ENCODE results near the gene DUSP9.
"Not testable (repeated sequence)": the region's sequence is repeated elsewhere in the genome, so short reads cannot be mapped to it uniquely, and the experiment has no call there.

DUSP9 gene

DNA sequence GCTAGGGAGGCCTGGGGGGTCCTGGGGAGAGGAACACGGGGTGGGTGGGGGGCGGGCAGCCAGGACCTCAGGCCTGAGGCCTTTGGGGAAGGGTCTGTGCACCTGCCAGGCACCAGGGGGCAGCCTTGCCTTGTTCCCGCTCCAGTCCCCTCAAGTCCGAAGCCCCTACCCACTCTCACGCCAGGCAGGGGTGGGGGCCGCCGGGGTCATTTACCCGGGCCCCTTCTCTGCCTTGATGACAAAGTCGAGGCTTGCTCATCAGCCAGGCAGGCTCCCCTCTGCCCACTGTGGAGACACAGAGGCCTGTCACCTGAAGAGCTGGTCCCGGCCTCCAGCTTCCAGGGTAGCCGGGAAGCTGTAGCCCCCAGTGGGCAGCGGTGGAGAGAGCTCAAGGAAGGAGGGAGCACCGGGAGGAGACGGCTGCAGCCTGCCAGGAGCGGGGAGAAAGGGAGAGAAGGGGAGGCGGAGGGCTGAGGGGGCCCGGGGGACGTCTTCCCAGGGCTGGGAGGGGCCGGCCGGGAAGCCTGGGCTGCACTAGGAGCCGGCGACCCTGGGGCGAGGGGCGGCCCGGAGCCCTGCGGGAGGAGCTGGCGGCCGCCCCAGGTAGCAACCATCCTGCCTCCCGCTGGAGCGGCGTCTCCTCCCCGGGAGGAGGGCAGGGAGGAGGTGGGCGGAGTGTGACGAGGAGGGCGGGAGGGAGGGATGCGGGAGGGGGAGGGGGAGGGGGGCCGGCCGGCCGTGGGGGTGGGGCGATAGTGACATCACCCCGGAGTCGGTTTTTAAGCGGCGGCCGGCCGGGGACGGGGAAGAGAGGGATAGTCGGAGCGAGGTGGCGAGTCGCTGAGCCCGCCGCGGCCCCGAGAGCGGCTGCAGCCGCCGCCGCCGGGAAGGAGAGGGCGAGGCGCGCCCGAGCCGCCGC is 40.4 kb downstream of the DUSP9 start, which contains the start of gene SLC6A8:
Gene SLC6A8, plus strand, starts transcription at position 806 of the 919 bp plus-strand sequence. CDS start 649 bp downstream, outside the sequence.
- in situ Hi-C loops (cut with MboI; ENCODE audit: low sequenced_read_pairs), result no loop called here
- DNase-seq (ENCODE audit: low spot score in 2 of 2), result peak; percentile 81 to 93
- Histone ChIP-seq H3K36me3 (replicated peaks) (peaks cover 27% of the 10 kb centered on the region), H3K4me3 (peak within 1 kb of the TSS; percentile 50), H3K9me3 (peaks cover 9% of the 10 kb centered on the region), H3K27me3 (ENCODE audit: low read depth) (no peaks in the 10 kb centered on the region), H3K4me1 (peaks cover 46% of the 10 kb centered on the region)

DNA sequence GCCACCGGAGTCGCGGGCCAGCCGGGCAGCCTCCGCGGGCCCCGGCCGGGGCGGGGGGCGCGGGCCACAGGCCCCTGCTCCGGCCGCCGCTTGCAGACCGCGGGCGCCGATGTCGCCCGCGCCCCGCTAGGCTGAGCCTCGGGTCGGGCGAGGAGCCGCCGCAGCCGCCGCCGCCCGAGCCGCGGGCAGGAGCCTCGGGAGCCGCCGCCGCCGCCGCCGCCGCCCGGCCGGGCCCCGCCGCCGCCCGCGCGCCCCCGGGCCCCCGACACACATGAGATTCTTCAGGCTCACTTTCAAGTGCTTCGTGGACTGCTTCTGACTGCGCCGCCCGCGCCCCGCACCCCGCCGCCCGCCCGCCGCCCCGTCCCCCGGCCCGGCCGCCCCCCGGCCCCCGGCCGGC is 41.1 kb downstream of the DUSP9 start:
- H3K4me3 ChIP-seq, result no peak overlapping the region
- in situ Hi-C loops (cut with MboI; ENCODE audit: low sequenced_read_pairs), result no loop called here
- H3K27me3 ChIP-seq (ENCODE audit: low read depth), result no peaks in the 10 kb centered on the region
- no peak for DNase-seq (ENCODE audit: low spot score in 2 of 2)
- peaks cover 9% of the 10 kb centered on the region for H3K9me3 ChIP-seq
- H3K4me1 ChIP-seq, result peaks cover 41% of the 10 kb centered on the region
- peaks cover 32% of the 10 kb centered on the region for H3K36me3 ChIP-seq (replicated peaks)

DNA sequence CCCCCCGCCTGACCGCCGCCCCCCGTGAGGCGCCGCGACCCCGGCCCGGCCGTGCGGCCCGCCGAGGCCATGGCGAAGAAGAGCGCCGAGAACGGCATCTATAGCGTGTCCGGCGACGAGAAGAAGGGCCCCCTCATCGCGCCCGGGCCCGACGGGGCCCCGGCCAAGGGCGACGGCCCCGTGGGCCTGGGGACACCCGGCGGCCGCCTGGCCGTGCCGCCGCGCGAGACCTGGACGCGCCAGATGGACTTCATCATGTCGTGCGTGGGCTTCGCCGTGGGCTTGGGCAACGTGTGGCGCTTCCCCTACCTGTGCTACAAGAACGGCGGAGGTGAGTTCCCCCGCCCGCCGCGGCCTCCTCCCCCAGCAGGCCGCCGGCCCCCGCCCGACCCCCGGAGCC is 41.5 kb downstream of the DUSP9 start:
- Histone ChIP-seq H3K36me3 (replicated peaks) (peaks cover 37% of the 10 kb centered on the region), H3K27me3 (ENCODE audit: low read depth) (no peaks in the 10 kb centered on the region), H3K4me1 (peaks cover 38% of the 10 kb centered on the region), H3K4me3 (peak overlapping the region; percentile 50), H3K9me3 (peaks cover 7% of the 10 kb centered on the region)
- in situ Hi-C loops (cut with MboI; ENCODE audit: low sequenced_read_pairs), result no loop called here
- DNase-seq (ENCODE audit: low spot score in 2 of 2), result no peak

- in situ Hi-C loops (cut with MboI; ENCODE audit: low sequenced_read_pairs), result no loop called here
- Histone ChIP-seq H3K9me3 (peaks cover 1% of the 10 kb centered on the region; the same call in 1 of the 2 replicates), H3K27me3 (ENCODE audit: low read depth) (no peaks in the 10 kb centered on the region), H3K4me1 (peaks cover 33% of the 10 kb centered on the region), H3K4me3 (peak overlapping the region; percentile 50), H3K36me3 (replicated peaks) (peaks cover 40% of the 10 kb centered on the region)
- peak in 1 of 2 experiments; percentile 69 for DNase-seq (ENCODE audit: low spot score in 2 of 2)
Observed at GRCh38 chrX:153688911-153689590, 42.0 kb downstream of the DUSP9 start.

DNA sequence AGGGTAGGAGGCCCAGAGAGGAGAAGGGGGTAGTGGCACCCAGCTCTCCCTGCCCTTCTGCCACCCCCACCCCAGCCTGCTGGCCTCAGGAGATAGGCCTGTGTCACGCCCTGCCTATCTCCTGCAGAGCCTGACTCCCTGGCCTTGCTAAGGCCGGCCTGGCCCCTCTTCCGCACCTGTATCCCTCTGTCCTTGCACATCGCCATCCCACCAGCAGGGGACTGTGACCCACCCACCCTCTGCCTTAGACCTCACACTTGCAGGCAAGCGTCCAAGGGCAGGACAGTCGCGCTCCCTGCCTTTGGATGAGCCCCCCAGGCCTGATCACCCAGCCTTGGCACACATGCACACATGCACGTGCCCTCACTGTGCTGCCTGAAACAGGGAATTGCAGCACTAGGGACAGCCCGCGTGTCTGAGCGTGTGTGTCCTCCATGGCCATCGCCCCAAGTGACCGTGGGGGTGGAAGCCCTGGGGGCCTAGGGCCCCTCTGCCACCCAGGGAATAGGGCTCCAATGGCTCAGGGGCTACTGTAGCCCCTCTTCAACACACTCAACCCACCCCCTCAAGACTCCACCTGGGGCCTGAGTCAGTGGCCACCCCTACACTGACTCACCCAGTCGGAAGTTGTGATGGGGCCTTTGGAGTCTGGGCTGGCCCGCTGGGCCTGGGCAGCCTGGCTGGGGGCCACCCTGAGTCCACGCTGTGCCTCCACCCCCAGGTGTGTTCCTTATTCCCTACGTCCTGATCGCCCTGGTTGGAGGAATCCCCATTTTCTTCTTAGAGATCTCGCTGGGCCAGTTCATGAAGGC is 42.9 kb downstream of the DUSP9 start:
- Histone ChIP-seq H3K4me1 (peaks cover 27% of the 10 kb centered on the region), H3K27me3 (ENCODE audit: low read depth) (no peaks in the 10 kb centered on the region), H3K4me3 (peak overlapping the region; percentile 50), H3K36me3 (replicated peaks) (peaks cover 43% of the 10 kb centered on the region), H3K9me3 (no peaks in the 10 kb centered on the region)
- in situ Hi-C loops (cut with MboI; ENCODE audit: low sequenced_read_pairs), result no loop called here
- DNase-seq (ENCODE audit: low spot score in 2 of 2), result peak; percentile 56 to 80

- Histone ChIP-seq H3K36me3 (replicated peaks) (peaks cover 45% of the 10 kb centered on the region), H3K4me3 (no peak overlapping the region; the same call in 1 of the 2 replicates), H3K9me3 (no peaks in the 10 kb centered on the region), H3K27me3 (ENCODE audit: low read depth) (no peaks in the 10 kb centered on the region), H3K4me1 (peaks cover 21% of the 10 kb centered on the region)
- in situ Hi-C loops (cut with MboI; ENCODE audit: low sequenced_read_pairs), result no loop called here
- DNase-seq (ENCODE audit: low spot score in 2 of 2), result no peak
Observed at GRCh38 chrX:153690466-153690865, 43.5 kb downstream of the DUSP9 start.

DNA sequence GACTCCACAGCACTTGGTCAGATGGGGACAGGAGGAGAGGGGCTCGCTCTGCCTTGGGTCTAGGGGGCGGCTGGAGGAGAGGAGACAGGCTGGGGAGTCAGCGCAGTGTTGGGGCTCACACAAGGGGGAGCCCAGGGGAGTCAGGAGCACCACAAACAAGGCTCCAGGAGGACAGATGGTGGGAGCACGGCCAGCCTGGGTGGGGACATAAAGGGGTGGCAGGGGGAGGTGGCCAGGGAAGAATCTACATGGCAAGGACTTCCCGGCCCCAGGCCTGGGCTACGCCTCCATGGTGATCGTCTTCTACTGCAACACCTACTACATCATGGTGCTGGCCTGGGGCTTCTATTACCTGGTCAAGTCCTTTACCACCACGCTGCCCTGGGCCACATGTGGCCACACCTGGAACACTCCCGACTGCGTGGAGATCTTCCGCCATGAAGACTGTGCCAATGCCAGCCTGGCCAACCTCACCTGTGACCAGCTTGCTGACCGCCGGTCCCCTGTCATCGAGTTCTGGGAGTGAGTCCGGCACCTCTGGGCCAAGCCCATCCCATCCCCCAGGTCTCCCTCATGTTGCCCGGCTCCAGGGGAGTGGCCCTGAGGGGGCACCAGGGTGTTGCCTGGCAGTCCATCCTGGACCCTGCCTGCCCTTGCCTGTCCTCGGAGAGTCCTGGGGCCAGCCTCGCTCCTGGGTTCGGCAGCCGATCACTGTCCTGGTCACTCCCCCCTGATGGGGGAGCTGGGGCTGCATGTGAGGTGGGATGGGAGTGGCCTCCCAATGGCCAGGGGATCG is 44.2 kb downstream of the DUSP9 start:
- in situ Hi-C loops (cut with MboI; ENCODE audit: low sequenced_read_pairs), result not testable (repeated sequence)
- peaks cover 53% of the 10 kb centered on the region for H3K36me3 ChIP-seq (replicated peaks)

DNA sequence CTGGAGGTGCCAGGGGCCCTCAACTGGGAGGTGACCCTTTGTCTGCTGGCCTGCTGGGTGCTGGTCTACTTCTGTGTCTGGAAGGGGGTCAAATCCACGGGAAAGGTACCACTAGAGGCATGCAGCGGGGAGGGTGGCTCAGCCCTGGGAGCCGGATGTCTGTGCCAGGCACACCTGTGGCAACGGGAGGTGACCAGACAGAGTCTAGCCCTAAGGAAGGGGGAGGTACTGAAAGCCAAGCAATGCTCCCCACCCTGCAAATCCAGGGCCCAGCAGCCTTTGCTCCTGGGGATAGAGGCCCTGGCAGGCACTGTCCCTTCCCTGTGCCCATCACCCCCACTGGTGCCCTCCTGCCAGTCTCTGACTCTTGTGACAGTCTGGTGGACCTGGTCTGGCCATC is 45.0 kb downstream of the DUSP9 start:
- no peaks in the 10 kb centered on the region for H3K9me3 ChIP-seq
- no peak overlapping the region for H3K4me3 ChIP-seq
- no peak for DNase-seq (ENCODE audit: low spot score in 2 of 2)
- H3K27me3 ChIP-seq (ENCODE audit: low read depth), result no peaks in the 10 kb centered on the region
- H3K4me1 ChIP-seq, result peaks cover 6% of the 10 kb centered on the region
- in situ Hi-C loops (cut with MboI; ENCODE audit: low sequenced_read_pairs), result no loop called here
- H3K36me3 ChIP-seq (replicated peaks), result peaks cover 57% of the 10 kb centered on the region

More for the DNA sequence above, 44.2 kb downstream of the DUSP9 start:
- peaks cover 14% of the 10 kb centered on the region for H3K4me1 ChIP-seq
- not testable (repeated sequence) for H3K27me3 ChIP-seq (ENCODE audit: low read depth); H3K4me3 ChIP-seq; H3K9me3 ChIP-seq; DNase-seq (ENCODE audit: low spot score in 2 of 2)

DNA sequence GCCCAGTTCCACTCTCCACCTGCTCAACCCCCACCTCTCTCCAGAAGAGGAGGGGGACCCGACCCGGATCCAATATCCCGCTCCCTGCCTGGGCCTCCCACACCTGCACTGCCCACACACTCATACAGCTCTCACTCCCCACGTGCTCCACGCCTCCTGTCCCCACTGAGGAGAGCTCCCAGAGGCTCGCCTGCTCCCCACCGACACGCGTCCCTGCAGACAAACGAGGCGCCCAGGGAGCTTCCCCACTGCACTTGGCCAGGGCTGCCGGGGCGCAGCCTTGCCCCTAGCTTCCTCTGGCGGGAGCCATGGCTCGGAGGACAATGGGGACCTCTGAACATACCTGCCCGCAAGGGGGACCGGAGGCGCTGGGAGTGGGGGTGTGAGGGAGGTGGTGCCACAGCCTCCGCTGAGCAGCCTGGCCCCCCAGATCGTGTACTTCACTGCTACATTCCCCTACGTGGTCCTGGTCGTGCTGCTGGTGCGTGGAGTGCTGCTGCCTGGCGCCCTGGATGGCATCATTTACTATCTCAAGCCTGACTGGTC is 45.7 kb downstream of the DUSP9 start:
- no peak for DNase-seq (ENCODE audit: low spot score in 2 of 2)
- Histone ChIP-seq H3K27me3 (ENCODE audit: low read depth) (no peaks in the 10 kb centered on the region), H3K36me3 (replicated peaks) (peaks cover 57% of the 10 kb centered on the region), H3K9me3 (no peaks in the 10 kb centered on the region), H3K4me3 (no peak overlapping the region), H3K4me1 (peaks cover 6% of the 10 kb centered on the region)
- in situ Hi-C loops (cut with MboI; ENCODE audit: low sequenced_read_pairs), result no loop called here

DNA sequence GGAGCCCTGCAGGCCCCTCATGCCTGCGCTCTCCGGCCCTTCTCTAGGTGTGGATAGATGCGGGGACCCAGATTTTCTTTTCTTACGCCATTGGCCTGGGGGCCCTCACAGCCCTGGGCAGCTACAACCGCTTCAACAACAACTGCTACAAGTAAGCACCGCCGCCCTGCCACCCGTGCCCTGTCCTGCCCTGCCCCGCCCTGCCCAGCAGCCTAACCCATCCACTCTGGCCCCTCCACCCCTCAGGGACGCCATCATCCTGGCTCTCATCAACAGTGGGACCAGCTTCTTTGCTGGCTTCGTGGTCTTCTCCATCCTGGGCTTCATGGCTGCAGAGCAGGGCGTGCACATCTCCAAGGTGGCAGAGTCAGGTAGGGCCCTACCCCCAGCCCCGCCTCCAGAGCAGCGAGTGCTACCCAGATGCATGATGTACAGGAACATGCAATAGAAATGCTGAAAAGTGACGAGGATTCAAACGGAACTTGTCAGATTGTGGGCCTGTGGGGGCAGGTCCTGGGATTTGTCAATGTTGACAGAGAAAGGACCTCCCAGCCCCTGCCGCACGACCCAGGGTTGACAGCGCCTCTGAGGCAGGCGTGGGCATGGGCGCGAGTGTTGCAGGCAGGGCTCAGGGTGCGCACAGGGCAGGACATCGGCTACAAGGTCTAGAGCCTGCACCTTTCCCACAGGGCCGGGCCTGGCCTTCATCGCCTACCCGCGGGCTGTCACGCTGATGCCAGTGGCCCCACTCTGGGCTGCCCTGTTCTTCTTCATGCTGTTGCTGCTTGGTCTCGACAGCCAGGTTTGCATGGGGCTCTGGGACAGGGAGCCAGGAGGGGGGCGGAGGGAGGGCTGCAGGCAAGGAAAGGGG is 46.4 kb downstream of the DUSP9 start:
- in situ Hi-C loops (cut with MboI; ENCODE audit: low sequenced_read_pairs), result no loop called here
- DNase-seq (ENCODE audit: low spot score in 2 of 2), result no peak
- no peaks in the 10 kb centered on the region for H3K9me3 ChIP-seq

DNA sequence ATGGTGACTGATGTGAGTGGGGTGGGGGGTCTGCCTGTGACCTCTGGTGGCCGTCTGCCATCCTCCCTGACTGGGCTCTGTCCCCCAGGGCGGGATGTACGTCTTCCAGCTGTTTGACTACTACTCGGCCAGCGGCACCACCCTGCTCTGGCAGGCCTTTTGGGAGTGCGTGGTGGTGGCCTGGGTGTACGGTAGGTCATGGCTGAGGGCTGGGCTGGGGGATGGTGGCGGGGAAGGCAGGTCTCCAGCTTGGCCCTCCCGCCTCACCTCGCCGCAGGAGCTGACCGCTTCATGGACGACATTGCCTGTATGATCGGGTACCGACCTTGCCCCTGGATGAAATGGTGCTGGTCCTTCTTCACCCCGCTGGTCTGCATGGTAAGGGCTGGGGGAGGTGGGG is 47.3 kb downstream of the DUSP9 start:
- H3K4me1 ChIP-seq; in situ Hi-C loops (cut with MboI; ENCODE audit: low sequenced_read_pairs); DNase-seq (ENCODE audit: low spot score in 2 of 2); H3K4me3 ChIP-seq; H3K9me3 ChIP-seq; H3K27me3 ChIP-seq (ENCODE audit: low read depth): not testable (repeated sequence)
- H3K36me3 ChIP-seq (replicated peaks), result peaks cover 57% of the 10 kb centered on the region

More for the DNA sequence above, 46.4 kb downstream of the DUSP9 start:
- Histone ChIP-seq H3K4me1 (peaks cover 6% of the 10 kb centered on the region), H3K4me3 (no peak overlapping the region), H3K27me3 (ENCODE audit: low read depth) (no peaks in the 10 kb centered on the region), H3K36me3 (replicated peaks) (peaks cover 57% of the 10 kb centered on the region)

DNA sequence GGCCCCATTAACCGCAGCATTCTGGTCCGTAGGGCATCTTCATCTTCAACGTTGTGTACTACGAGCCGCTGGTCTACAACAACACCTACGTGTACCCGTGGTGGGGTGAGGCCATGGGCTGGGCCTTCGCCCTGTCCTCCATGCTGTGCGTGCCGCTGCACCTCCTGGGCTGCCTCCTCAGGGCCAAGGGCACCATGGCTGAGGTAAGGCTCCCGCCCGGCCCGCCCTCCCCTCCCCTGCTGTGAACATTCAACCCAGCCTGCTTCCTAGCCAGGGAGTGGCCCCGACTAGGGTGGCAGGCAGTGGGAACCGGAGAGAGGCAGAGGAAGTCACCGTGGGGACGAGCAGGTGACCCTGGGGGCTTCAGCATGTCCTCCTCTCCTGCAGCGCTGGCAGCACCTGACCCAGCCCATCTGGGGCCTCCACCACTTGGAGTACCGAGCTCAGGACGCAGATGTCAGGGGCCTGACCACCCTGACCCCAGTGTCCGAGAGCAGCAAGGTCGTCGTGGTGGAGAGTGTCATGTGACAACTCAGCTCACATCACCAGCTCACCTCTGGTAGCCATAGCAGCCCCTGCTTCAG is 47.8 kb downstream of the DUSP9 start:
- H3K9me3 ChIP-seq, result no peaks in the 10 kb centered on the region
- no peaks in the 10 kb centered on the region for H3K27me3 ChIP-seq (ENCODE audit: low read depth)
- peaks cover 6% of the 10 kb centered on the region for H3K4me1 ChIP-seq
- no peak overlapping the region for H3K4me3 ChIP-seq
- peaks cover 53% of the 10 kb centered on the region for H3K36me3 ChIP-seq (replicated peaks)
- DNase-seq (ENCODE audit: low spot score in 2 of 2), result no peak
- in situ Hi-C loops (cut with MboI; ENCODE audit: low sequenced_read_pairs), result no loop called here
